HepG2 (cell line): ENCODE data around the gene TUBGCP5. TPM values are rescaled to one million over a fixed set of nuclear protein-coding genes. Genes with fewer than 3 reads are reported as not detected.

ENCODE experiments used
- DR1 ChIP-seq: sonication (generic); formaldehyde crosslinking; IDR thresholded peaks from 2 replicates; pipeline ENCODE4 v1.8.0; 2021; ENCODE audit warnings: mild to moderate bottlenecking, missing genetic modification reagents, inconsistent platforms
- GABPB1 ChIP-seq: IDR thresholded peaks from 2 replicates; pipeline ENCODE4 v1.6.1; 2016; ENCODE audit warnings: mild to moderate bottlenecking, missing genetic modification reagents, moderate library complexity, missing compliant biosample characterization
- KLF6 ChIP-seq: IDR thresholded peaks from 2 replicates; pipeline ENCODE4 v1.8.0; 2016; ENCODE audit warnings: missing biosample characterization, missing genetic modification reagents
- POGZ ChIP-seq: sonication (generic); formaldehyde crosslinking; IDR thresholded peaks from 2 replicates; pipeline ENCODE4 v1.4.0; 2020; ENCODE audit warnings: mild to moderate bottlenecking, missing genetic modification reagents
- RFX3 ChIP-seq: IDR thresholded peaks from 2 replicates; pipeline ENCODE4 v1.6.1; 2016; ENCODE audit warnings: missing biosample characterization, missing genetic modification reagents
- TCF12 ChIP-seq, 2 experiments: fragments of 450-650 bp in 1 of 2; sonication (generic) in 1 of 2; formaldehyde crosslinking in 1 of 2; IDR thresholded peaks; 2 replicates each; pipeline versions ENCODE4 v1.6.1 to v1.8.0; 2017 to 2022; ENCODE audit warnings: antibody characterized with exemption in 1 of 2, mild to moderate bottlenecking in 1 of 2, missing genetic modification reagents in 1 of 2, moderate library complexity in 1 of 2
- TSC22D2 ChIP-seq: sonication (generic); formaldehyde crosslinking; IDR thresholded peaks from 2 replicates; pipeline ENCODE4 v1.5.1; 2020; ENCODE audit warnings: missing genetic modification reagents, mild to moderate bottlenecking, borderline replicate concordance
- ZBTB49 ChIP-seq: sonication (generic); formaldehyde crosslinking; IDR thresholded peaks from 2 replicates; pipeline ENCODE4 v1.4.0; 2020; ENCODE audit warnings: missing genetic modification reagents, borderline replicate concordance
- ZNF468 ChIP-seq: sonication (generic); formaldehyde crosslinking; IDR thresholded peaks from 2 replicates; pipeline ENCODE4 v1.8.0; 2022; ENCODE audit warnings: mild to moderate bottlenecking, moderate library complexity, missing genetic modification reagents
- ZNF660 ChIP-seq: sonication (generic); formaldehyde crosslinking; IDR thresholded peaks from 2 replicates; pipeline ENCODE4 v1.5.1; 2020; ENCODE audit warnings: mild to moderate bottlenecking, low read depth, missing genetic modification reagents, borderline replicate concordance
- ZNF816 ChIP-seq: sonication (generic); formaldehyde crosslinking; IDR thresholded peaks from 2 replicates; pipeline ENCODE4 v1.8.0; 2022; ENCODE audit warnings: missing genetic modification reagents, mild to moderate bottlenecking, borderline replicate concordance
- ZNF879 ChIP-seq: sonication (generic); formaldehyde crosslinking; IDR thresholded peaks from 2 replicates; pipeline ENCODE4 v1.8.1; 2023; ENCODE audit warnings: missing genetic modification reagents
- polyA plus RNA-seq, 8 experiments: library from polyadenylated mRNA; depleted of rRNA in 3 of 8; stranded (reverse) in 7 of 8; unstranded in 1 of 8; fragments of >200 nt; fragmentation: Illumina TruSeq in 4 of 8; extraction: Trizol in 4 of 8; gene quantifications; 2 replicates each; pipeline versions ENCODE4 v1.2.1 to v1.2.3, GENCODE V29; 2011 to 2016; ENCODE audit warnings: low read depth in 4 of 8, missing spikeins in 1 of 8, mixed read lengths in 1 of 8; ENCODE audit not compliant: insufficient read depth in 1 of 8
- total RNA-seq, 5 experiments: library from RNA; depleted of rRNA; stranded (reverse); fragments of >200 nt; fragmentation: Illumina TruSeq; extraction: Trizol; gene quantifications; 2 replicates each; pipeline ENCODE4 v1.2.3, GENCODE V29; 2016; ENCODE audit warnings: low read depth in 1 of 5
- TF ChIP-seq, protein P1 (sequence below), 2 experiments: fragments of 450-650 bp in 1 of 2; sonication (generic) in 1 of 2; formaldehyde crosslinking in 1 of 2; IDR thresholded peaks; 2 replicates each; pipeline versions ENCODE4 v1.6.1 to v1.8.0; 2016 to 2022; ENCODE audit warnings: antibody characterized with exemption in 1 of 2, mild to moderate bottlenecking in 1 of 2, missing genetic modification reagents in 1 of 2

TUBGCP5 gene
- total and polyA plus RNA-seq, 2 of the 13 experiments (the other 11 are each of a cell fraction or from before 2014, with no cell fraction given), result 7.2 to 25.0 TPM

- TF ChIP-seq TSC22D2 (peak; percentile 61; the same call in 1 of the 2 replicates), KLF6 (peak; percentile 61; the same call in 1 of the 2 replicates), ZNF879 (no peak), TCF12 (IDR thresholded peaks at IDR 0.05) (no peak), TCF12 (CRISPR knock-in tag; IDR thresholded peaks at IDR 0.05) (0 out of 2 replicates have a peak, but pooled peaks have one; percentile 57), ZNF660 (CRISPR knock-in tag) (no peak), POGZ (CRISPR knock-in tag) (peak; percentile 92), DR1 (CRISPR knock-in tag) (peak; percentile 94), ZBTB49 (no peak), ZNF468 (CRISPR knock-in tag) (no peak), ZNF816 (CRISPR knock-in tag) (peak; percentile 73; the same call in 1 of the 2 replicates), RFX3 (CRISPR knock-in tag) (no peak), GABPB1 (CRISPR knock-in tag) (peak; percentile 79)
- TF ChIP-seq, protein P1, sequence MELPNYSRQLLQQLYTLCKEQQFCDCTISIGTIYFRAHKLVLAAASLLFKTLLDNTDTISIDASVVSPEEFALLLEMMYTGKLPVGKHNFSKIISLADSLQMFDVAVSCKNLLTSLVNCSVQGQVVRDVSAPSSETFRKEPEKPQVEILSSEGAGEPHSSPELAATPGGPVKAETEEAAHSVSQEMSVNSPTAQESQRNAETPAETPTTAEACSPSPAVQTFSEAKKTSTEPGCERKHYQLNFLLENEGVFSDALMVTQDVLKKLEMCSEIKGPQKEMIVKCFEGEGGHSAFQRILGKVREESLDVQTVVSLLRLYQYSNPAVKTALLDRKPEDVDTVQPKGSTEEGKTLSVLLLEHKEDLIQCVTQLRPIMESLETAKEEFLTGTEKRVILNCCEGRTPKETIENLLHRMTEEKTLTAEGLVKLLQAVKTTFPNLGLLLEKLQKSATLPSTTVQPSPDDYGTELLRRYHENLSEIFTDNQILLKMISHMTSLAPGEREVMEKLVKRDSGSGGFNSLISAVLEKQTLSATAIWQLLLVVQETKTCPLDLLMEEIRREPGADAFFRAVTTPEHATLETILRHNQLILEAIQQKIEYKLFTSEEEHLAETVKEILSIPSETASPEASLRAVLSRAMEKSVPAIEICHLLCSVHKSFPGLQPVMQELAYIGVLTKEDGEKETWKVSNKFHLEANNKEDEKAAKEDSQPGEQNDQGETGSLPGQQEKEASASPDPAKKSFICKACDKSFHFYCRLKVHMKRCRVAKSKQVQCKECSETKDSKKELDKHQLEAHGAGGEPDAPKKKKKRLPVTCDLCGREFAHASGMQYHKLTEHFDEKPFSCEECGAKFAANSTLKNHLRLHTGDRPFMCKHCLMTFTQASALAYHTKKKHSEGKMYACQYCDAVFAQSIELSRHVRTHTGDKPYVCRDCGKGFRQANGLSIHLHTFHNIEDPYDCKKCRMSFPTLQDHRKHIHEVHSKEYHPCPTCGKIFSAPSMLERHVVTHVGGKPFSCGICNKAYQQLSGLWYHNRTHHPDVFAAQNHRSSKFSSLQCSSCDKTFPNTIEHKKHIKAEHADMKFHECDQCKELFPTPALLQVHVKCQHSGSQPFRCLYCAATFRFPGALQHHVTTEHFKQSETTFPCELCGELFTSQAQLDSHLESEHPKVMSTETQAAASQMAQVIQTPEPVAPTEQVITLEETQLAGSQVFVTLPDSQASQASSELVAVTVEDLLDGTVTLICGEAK (IDR thresholded peaks at IDR 0.05), result no peak
- TF ChIP-seq, protein P1 (CRISPR knock-in tag; IDR thresholded peaks at IDR 0.05), result peak; percentile 71
Observed at GRCh38 chr15:23039143-23039916, at the start of gene TUBGCP5 (continued).
